Keratinocyte (primary cell): ENCODE results near the gene MLPH.

Experiments
- CTCF ChIP-seq, 3 experiments: IDR thresholded peaks in 1 of 3; conservative IDR thresholded peaks in 1 of 3; optimal IDR thresholded peaks in 1 of 3; 2 replicates in 2 of 3; 3 replicates in 1 of 3; pipeline versions ENCODE3 to v1.5.1; 2011; ENCODE audit warnings: low read length in 3 of 3, mild to moderate bottlenecking in 3 of 3, moderate library complexity in 2 of 3, control low read depth in 1 of 3, inconsistent platforms in 1 of 3; ENCODE audit not compliant: insufficient read depth in 2 of 3; ENCODE audit errors: extremely low read depth in 1 of 3
- EZH2 ChIP-seq: IDR thresholded peaks from one replicate; pipeline ENCODE4 v1.6.1; 2012; ENCODE audit warnings: inconsistent platforms, mild to moderate bottlenecking, low read length, moderate library complexity

GRCh38 chr2:237474442-237474911 lies 12.6 kb upstream of the MLPH start:
- TF ChIP-seq CTCF (optimal IDR thresholded peaks at IDR 0.05 in 1 of 3, IDR thresholded peaks at IDR 0.05 in 1 of 3, conservative IDR thresholded peaks at IDR 0.05 in 1 of 3; ENCODE audit: extremely low read depth in 1 of 3, insufficient read depth in 2 of 3, low read length in 3 of 3) (no peak), EZH2 (no peak)
